ENCODE results near the gene KCNJ1.
A peak's percentile ranks its signal among the peaks of the same experiment; 100 is the strongest.

Gene KCNJ1

DNA sequence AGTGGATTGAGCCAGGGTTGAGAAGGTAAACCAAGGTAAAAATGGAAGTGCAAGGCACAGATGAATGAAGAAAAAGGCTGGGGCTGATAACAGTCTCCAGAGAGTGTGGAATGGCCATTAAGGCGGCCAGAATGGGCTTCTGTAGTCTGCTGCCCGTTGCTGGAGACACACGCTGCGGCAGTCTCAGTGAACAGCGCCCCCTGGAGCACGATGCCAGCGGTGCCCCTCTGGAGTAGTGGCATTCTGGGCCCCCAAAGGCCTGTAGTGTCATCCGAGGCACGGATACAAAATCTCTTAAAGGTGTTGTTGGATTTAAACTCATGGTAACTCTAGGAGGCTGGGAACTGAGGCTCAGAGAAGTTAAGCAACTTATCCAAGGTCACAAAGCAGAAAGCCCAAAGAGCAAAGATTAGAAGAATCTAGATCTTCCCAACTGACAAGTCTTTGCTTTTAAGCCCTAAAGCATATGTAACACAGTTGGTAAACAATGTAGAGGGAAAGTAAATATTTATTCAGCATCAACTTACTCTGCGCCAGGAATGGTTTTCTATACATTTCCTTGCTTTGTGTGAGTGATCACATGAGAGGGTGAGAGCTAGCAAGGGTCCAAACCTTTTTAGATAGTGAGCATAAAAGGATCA, 18.2 kb downstream of the KCNJ1 start:
- peak; percentile 84 for DNase-seq (ENCODE audit: low spot score)

GRCh38 chr11:128846985-128847384, 20.1 kb downstream of the KCNJ1 start:
- no peak for DNase-seq (ENCODE audit: low spot score)

DNA sequence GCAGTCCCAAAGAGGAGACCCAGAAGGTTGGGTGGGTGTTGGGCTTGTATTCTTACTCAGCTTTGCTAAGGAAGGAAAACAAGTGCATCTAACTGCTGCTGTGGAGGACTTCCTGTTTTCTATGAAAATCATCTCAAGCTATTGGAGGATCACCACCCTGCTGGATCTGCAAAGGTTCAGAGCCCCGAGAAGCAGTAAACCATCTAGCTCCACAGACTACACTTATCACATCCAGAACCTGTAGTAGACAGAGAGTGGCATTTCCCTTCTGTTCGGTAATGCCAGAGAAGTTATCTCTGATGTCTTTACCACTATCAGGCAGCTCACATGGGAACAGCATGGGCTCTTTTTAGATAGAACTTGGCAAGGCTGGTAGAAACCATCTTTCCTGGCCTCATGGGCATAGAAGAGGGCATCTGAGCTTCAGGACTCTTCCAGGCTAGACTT, 21.7 kb downstream of the KCNJ1 start:
- peak; percentile 67 for DNase-seq (ENCODE audit: low spot score)

DNA sequence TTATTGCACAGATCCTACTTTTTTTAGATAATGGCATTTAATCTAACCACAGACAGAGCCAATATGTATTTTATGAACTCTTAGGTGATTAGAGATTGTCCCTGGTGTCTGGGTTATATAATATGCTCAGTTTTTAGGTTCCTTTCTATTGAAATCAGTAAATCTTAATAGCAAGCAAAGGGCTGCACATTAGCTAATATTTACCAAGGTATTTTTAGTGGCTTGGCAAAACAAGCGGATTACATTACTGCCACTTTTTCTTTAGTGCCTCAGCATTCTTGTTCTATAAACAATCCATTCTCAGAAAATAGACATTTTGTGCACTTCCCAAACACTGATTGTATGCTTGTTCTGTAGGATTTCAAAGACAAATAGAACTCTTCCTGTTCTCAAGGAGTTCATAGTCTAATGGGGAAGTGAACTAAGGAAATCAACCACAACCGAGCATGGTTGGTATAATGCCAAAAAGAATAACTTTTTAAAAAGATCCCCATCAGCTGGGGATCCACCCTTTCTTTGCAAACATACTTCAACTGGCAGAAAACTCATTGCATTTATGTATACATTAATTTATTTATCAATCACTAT, 23.8 kb downstream of the KCNJ1 start:
- DNase-seq (ENCODE audit: low spot score): no peak

- peak; percentile 90 for DNase-seq (ENCODE audit: low spot score)
Measured at GRCh38 chr11:128841461-128842072, 25.5 kb downstream of the KCNJ1 start.

DNA sequence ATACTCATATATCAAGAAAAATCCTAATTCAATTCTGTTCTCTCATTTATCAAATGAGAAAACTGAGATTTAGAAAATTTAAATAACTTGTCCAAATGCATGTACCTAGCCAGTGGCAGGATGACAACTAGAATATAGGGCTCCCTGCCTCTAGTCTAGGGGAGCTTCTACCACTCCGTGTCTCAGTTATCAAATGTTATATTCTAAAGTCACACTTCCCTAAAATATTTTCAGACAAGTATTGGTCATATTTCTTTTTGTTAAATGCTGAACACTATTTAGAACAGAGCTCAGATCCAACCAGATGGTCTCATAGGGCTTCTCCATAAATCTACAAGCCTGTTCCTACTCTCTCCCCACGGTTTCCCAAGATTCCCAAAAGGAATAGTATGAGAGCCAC, 26.3 kb downstream of the KCNJ1 start:
- DNase-seq (ENCODE audit: low spot score): peak; percentile 40

DNA sequence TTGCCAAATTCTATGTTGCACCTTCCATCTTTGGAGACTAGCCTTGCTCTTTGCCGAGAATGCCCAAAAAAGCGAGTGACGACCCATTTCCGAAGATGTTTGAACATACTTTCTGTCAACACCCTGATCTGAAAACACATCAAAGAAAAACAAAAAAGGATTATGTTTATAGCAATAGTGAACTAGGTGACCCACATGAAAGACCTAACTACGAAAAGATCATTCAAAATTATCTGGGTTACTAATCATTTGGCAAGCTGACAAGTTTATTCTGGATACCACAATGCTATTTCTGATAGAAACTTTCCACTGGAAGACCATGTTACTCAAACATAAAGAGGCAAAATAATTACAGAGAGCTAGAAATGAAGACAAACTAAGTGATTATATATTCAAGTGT, 27.0 kb downstream of the KCNJ1 start:
- no peak for DNase-seq (ENCODE audit: low spot score)

DNA sequence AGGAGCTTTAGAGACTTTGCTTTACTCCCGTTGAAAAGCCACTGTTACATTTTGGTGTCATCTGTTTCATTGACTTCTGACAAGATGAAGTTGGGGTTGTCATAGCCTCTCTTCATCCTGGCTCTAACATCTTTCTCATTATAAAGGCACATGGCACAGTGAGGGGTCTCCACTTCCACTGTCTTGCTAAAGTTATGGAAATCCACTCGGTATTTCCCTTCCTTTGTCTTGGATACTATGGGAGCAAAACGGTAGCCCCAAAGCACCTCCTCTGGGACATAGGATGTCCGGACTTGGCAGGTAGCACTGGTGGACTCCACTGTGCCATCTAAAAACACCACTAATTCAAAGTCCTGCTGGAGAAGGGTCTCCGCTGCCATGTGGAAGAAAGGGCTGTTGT, 28.0 kb downstream of the KCNJ1 start:
- no peak for DNase-seq (ENCODE audit: low spot score)

DNA sequence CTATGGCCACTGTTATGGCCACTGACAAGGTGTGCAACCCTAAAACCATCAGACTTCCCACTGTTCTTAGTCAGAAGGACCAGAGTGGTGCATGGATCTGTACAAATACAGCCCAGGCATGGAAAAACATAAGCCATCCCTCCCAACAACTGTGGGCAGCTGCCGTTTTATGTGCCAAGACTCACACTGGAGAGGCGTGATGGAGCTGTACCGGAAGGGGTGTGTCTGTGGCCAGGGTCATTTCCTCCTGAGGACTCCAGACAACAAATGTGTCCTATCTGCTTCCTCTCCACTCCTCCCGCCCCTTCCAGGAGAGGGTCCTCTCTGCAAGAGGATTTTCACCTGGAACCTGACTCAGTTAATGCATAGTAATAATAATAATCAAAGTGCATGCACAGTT, 29.5 kb downstream of the KCNJ1 start:
- DNase-seq (ENCODE audit: low spot score): no peak

- DNase-seq (ENCODE audit: low spot score): peak; percentile 37
Measured at GRCh38 chr11:128835741-128836430, 31.2 kb downstream of the KCNJ1 start.

DNA sequence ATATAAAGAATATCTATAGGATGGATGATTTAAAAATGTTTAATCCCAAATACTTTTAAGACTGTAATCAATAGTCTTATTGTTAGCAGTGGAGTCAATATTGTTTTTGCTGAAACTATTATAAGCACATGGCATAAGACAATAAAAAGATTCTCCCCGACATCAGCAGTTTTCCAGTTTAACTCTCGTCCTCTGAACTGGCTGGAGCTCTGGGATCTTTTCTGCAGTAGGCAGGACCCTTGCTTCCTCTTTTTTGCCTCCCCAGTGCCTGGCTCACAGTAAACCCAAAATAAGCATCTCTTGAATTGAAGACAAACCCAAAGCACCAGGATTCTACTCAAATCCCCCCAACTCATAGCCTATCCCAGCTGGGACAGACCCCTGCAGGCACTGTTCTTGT, 32.9 kb downstream of the KCNJ1 start:
- no peak for DNase-seq (ENCODE audit: low spot score)

DNA sequence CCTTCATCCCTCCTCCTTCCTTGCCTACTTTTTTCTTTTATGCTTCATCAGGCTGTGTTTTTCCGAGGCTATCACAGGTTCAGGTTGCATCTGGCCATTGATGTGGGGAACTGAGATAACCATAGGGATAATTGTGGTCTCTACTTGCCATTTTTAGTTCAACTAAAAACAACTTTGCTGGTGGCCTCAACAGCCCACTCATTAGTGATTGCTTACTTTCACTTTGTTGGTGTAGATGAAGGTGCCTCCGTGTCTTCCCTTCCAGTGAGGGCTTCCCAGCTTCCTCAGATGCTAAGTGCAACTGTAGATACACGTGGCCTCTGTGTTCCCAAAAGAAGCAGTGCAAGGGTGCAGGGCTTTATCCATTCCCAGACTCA, 35.0 kb downstream of the KCNJ1 start:
- no peak for DNase-seq (ENCODE audit: low spot score)

DNA sequence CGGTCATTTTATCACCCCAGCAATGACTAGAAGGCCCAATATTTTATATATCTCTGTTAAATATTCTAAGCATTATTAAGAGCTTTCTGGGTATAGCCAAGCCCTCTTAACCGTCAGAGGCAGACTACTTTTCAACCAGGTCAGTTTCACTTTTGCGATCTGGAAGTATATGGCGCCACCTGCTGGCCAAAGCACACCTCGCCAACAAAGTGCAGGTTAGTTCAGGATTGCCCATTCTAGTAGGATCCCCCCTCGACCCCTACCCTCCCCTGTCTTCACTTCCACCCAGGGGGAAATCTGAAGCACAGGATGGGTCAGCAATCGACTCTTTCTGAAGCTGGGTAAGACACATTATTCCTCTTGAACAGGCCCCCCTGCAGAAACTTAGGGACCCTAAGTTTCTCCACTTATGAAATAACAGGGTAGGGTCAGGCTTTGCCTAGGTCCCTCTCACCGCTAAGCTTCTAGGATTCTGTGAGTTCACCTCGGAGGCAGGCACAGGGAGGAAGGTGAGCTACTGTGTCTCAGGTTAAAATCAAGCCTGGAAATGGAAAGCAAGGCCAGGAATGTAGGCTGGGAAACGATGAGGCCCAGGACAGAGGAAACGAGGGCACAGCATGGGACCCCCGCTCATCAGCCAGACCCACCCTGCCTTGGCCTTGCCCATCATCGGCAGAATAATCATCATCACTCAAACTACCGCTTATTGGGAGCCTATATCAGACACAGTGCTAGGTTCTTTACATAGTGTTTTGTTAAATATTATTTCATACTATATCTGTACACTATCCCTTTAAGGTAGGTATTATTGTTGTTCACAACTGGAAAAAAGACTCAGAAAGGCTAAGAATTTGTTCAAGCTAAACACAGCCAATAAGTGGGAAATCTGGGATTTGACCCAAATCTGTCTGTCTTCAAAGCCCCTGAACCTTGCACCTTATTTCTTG, 35.6 kb downstream of the KCNJ1 start:
- DNase-seq (ENCODE audit: low spot score): peak; percentile 94

GRCh38 chr11:128830290-128831173, 36.6 kb downstream of the KCNJ1 start:
- DNase-seq (ENCODE audit: low spot score): no peak

DNA sequence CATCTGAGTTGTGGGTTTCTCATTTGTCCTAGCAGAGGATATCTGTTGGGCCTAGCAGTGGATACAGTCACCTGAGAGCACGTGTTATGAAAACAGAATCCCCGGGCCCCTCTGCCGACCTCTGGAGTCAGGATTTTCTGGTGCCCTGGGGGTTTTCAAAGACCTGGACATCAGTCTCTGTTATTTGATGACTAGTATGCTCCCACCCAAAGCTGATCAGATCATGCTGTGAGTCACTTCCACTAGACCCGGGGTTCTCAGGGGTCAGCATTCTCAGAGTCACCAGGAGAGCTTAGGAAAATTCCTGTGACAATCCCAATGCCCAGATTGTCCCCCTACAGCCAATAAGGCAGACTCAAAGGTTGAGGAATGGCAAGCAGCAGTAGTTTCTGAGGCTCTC, 38.7 kb downstream of the KCNJ1 start:
- no peak for DNase-seq (ENCODE audit: low spot score)

GRCh38 chr11:128827191-128827893, 39.8 kb downstream of the KCNJ1 start:
- no peak for DNase-seq (ENCODE audit: low spot score)

- no peak for DNase-seq (ENCODE audit: low spot score)
Measured at GRCh38 chr11:128825050-128825784, 41.9 kb downstream of the KCNJ1 start.

- no peak for DNase-seq (ENCODE audit: low spot score)
Measured at GRCh38 chr11:128824191-128825049, 42.7 kb downstream of the KCNJ1 start.

DNA sequence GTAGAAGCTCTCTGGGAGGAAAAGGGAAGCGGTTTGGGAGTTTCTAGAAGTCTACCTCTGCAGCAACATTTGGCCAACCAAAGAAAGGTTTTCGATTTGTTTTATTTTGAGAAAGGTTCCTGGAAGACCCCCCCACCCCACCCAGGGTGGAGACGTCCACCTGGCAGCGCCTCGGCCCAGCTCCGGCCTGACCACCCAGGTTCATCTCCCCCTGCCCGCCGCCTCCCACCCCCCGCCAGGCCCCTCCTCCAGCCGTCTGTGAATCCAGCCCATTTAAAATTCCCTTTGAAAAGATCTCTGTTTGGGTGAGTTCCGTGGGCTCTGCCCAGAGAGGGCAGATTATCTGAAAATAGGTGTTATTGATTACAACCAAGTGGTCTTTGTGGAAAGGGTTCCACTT, 43.3 kb downstream of the KCNJ1 start:
- no peak for DNase-seq (ENCODE audit: low spot score)

All from NAMALWA (cell line).